HepG2 (cell line): ENCODE data around the gene KLHL3. TPM values are rescaled to one million over a fixed set of nuclear protein-coding genes. Genes with fewer than 3 reads are reported as not detected.

Experiments
- ATAC-seq: fragments of 200-7000 bp; cut with Tn5 transposase; 3 replicates; pipeline ENCODE4 v1.9.1; 2020; ENCODE audit warnings: mild to moderate bottlenecking, moderate library complexity
- BruUV-seq: library from RNA; stranded (reverse); fragments of 400-500 nt; replicated peaks from 2 replicates; lab custom pipeline; 2021; lab: Mats Ljungman, UMichigan
- CTCF ChIA-PET: fragments of 300-600 bp; formaldehyde crosslinking; extraction: SDS; loops from one replicate; lab custom pipeline; 2021; ENCODE audit warnings: low total read pairs, inconsistent platforms, low intra/inter-chr PET ratio; lab: Yijun Ruan, JAX
- POLR2A ChIA-PET: fragments of 350-600 bp; sonication (Branson Sonifier 250); formaldehyde crosslinking; loops from one replicate; lab custom pipeline; 2020; ENCODE audit warnings: antibody characterized with exemption, inconsistent platforms; lab: Yijun Ruan, JAX
- DNase-seq: peaks from one replicate; pipeline ENCODE4 v3.0.0-alpha.2; 2015; ENCODE audit warnings: low spot score
- FAIRE-seq: peaks from 3 replicates; lab custom pipeline; 2011; peaks lifted over from hg19 to GRCh38; lab: Jason Lieb, UNC
- H2AFZ ChIP-seq: one replicate; pipeline ENCODE4 v1.6.1; 2011; ENCODE audit warnings: low read length, inconsistent platforms
- H3K27ac ChIP-seq: fragments of 300-600 bp; 3 replicates; pipeline ENCODE4 v1.8.0; 2011; ENCODE audit warnings: mixed run types, mild to moderate bottlenecking, mixed read lengths, low read length, inconsistent platforms; ENCODE audit not compliant: insufficient read depth; ENCODE audit errors: extremely low read length
- H3K27me3 ChIP-seq, 2 experiments: fragments of 200-600 bp in 1 of 2; 2 replicates in 1 of 2; 3 replicates in 1 of 2; pipeline versions ENCODE4 v1.6.0 to v1.8.0; 2011; ENCODE audit warnings: low read length in 2 of 2, mild to moderate bottlenecking in 2 of 2, moderate library complexity in 2 of 2, inconsistent platforms in 1 of 2; ENCODE audit not compliant: insufficient read depth in 2 of 2, control insufficient read depth in 1 of 2
- H3K36me3 ChIP-seq, 2 experiments: fragments of 200-600 bp in 1 of 2; replicated peaks in 1 of 2; 2 replicates in 1 of 2; 3 replicates in 1 of 2; pipeline versions ENCODE4 v1.5.1 to v1.8.0; 2011; ENCODE audit warnings: low read length in 2 of 2, inconsistent platforms in 1 of 2; ENCODE audit not compliant: insufficient read depth in 2 of 2, control insufficient read depth in 1 of 2
- H3K4me1 ChIP-seq: 2 replicates; pipeline ENCODE4 v1.5.1; 2012; ENCODE audit warnings: low read length, inconsistent platforms; ENCODE audit not compliant: insufficient read depth
- H3K4me2 ChIP-seq: 2 replicates; pipeline ENCODE4 v1.6.0; 2011; ENCODE audit warnings: low read depth, low read length, inconsistent platforms
- H3K4me3 ChIP-seq, 3 experiments: fragments of 200-600 bp in 1 of 3; sonication (generic), shearing (Covaris generic) in 1 of 3; replicated peaks in 1 of 3; 2 replicates each; pipeline ENCODE4 v1.5.1; 2011 to 2016; ENCODE audit warnings: low read length in 3 of 3, inconsistent platforms in 2 of 3, low read depth in 2 of 3, mild to moderate bottlenecking in 2 of 3, control low read depth in 1 of 3, mixed read lengths in 1 of 3; ENCODE audit not compliant: insufficient read depth in 1 of 3
- H3K79me2 ChIP-seq: one replicate; pipeline ENCODE4 v1.6.1; 2011; ENCODE audit warnings: low read length, inconsistent platforms; ENCODE audit not compliant: insufficient read depth
- H3K9ac ChIP-seq: 2 replicates; pipeline ENCODE4 v1.6.0; 2011; ENCODE audit warnings: mild to moderate bottlenecking, low read depth, low read length, inconsistent platforms; ENCODE audit not compliant: insufficient read depth
- H3K9me3 ChIP-seq: 2 replicates; pipeline ENCODE4 v1.5.1; 2012; ENCODE audit warnings: mild to moderate bottlenecking, low read length
- H4K20me1 ChIP-seq: 2 replicates; pipeline ENCODE4 v1.6.0; 2011; ENCODE audit warnings: inconsistent platforms, mild to moderate bottlenecking, low read length, moderate library complexity; ENCODE audit not compliant: insufficient read depth
- AHR ChIP-seq: IDR thresholded peaks from 2 replicates; pipeline ENCODE4 v1.6.1; 2018; ENCODE audit warnings: missing genetic modification reagents, missing compliant biosample characterization
- CERS6 ChIP-seq: sonication (generic); formaldehyde crosslinking; IDR thresholded peaks from 2 replicates; pipeline ENCODE4 v1.5.0; 2020; ENCODE audit warnings: missing genetic modification reagents
- DBP ChIP-seq: sonication (generic); formaldehyde crosslinking; IDR thresholded peaks from 2 replicates; pipeline ENCODE4 v1.4.0; 2020; ENCODE audit warnings: missing genetic modification reagents; ENCODE audit errors: not compliant biosample characterization
- FLYWCH1 ChIP-seq: sonication (generic); formaldehyde crosslinking; IDR thresholded peaks from 2 replicates; pipeline ENCODE4 v1.8.1; 2023; ENCODE audit warnings: mild to moderate bottlenecking, missing genetic modification reagents
- FOXM1 ChIP-seq: sonication (generic); formaldehyde crosslinking; IDR thresholded peaks from 2 replicates; pipeline ENCODE4 v1.5.0; 2020; ENCODE audit warnings: missing genetic modification reagents
- HMG20A ChIP-seq: IDR thresholded peaks from 2 replicates; pipeline ENCODE4 v1.6.1; 2016; ENCODE audit warnings: borderline replicate concordance
- KDM4B ChIP-seq: sonication (generic); formaldehyde crosslinking; IDR thresholded peaks from 2 replicates; pipeline ENCODE4 v1.4.0; 2020; ENCODE audit warnings: missing genetic modification reagents
- MXD1 ChIP-seq: sonication (generic); formaldehyde crosslinking; IDR thresholded peaks from 2 replicates; pipeline ENCODE4 v1.4.0; 2020; ENCODE audit warnings: mild to moderate bottlenecking, missing genetic modification reagents
- SP2 ChIP-seq: sonication (generic); formaldehyde crosslinking; IDR thresholded peaks from 2 replicates; pipeline ENCODE4 v1.5.1; 2020; ENCODE audit warnings: mild to moderate bottlenecking, missing genetic modification reagents
- ZNF225 ChIP-seq: sonication (generic); formaldehyde crosslinking; IDR thresholded peaks from 2 replicates; pipeline ENCODE4 v1.4.0; 2020; ENCODE audit warnings: mild to moderate bottlenecking, missing genetic modification reagents
- ZNF513 ChIP-seq: sonication (generic); formaldehyde crosslinking; conservative IDR thresholded peaks from 2 replicates; pipeline ENCODE4 v1.5.0; 2020; ENCODE audit warnings: missing genetic modification reagents
- ZNF619 ChIP-seq: sonication (generic); formaldehyde crosslinking; IDR thresholded peaks from 2 replicates; pipeline ENCODE4 v1.4.0; 2020; ENCODE audit warnings: mild to moderate bottlenecking, missing genetic modification reagents
- ZNF720 ChIP-seq: sonication (generic); formaldehyde crosslinking; IDR thresholded peaks from 2 replicates; pipeline ENCODE4 v1.4.0; 2020; ENCODE audit warnings: missing genetic modification reagents
- ZNF883 ChIP-seq: sonication (generic); formaldehyde crosslinking; IDR thresholded peaks from 2 replicates; pipeline ENCODE4 v1.5.1; 2020; ENCODE audit warnings: mild to moderate bottlenecking, missing genetic modification reagents; ENCODE audit errors: not compliant biosample characterization
- ZSCAN5A ChIP-seq: sonication (generic); formaldehyde crosslinking; IDR thresholded peaks from 2 replicates; pipeline ENCODE4 v1.8.0; 2022; ENCODE audit warnings: mild to moderate bottlenecking, missing genetic modification reagents, borderline replicate concordance
- WGBS: methylation state at CpG from one replicate; pipeline ENCODE4 v1.1.6; 2017; ENCODE audit warnings: low lambda C conversion rate; 5-methylcytosine and 5-hydroxymethylcytosine counted together
- in situ Hi-C: cut with HindIII; loops from 2 replicates; pipeline ENCODE4 v1.10.0; 2017; ENCODE audit warnings: low pct_unique_long_range_greater_than_20kb; ENCODE audit not compliant: extremely low pct_ligation_motif_present
- intact Hi-C: fragments of 100-400 bp; cut with micrococcal nuclease; formaldehyde crosslinking; loops from one replicate; pipeline ENCODE4 v1.10.0; 2022; ENCODE audit not compliant: unreplicated experiment
- polyA plus RNA-seq, 8 experiments: library from polyadenylated mRNA; depleted of rRNA in 3 of 8; stranded (reverse) in 7 of 8; unstranded in 1 of 8; fragments of >200 nt; fragmentation: Illumina TruSeq in 4 of 8; extraction: Trizol in 4 of 8; gene quantifications; 2 replicates each; pipeline versions ENCODE4 v1.2.1 to v1.2.3, GENCODE V29; 2011 to 2016; ENCODE audit warnings: low read depth in 4 of 8, missing spikeins in 1 of 8, mixed read lengths in 1 of 8; ENCODE audit not compliant: insufficient read depth in 1 of 8
- total RNA-seq, 5 experiments: library from RNA; depleted of rRNA; stranded (reverse); fragments of >200 nt; fragmentation: Illumina TruSeq; extraction: Trizol; gene quantifications; 2 replicates each; pipeline ENCODE4 v1.2.3, GENCODE V29; 2016; ENCODE audit warnings: low read depth in 1 of 5
- TF ChIP-seq, protein P1 (sequence below): sonication (generic); formaldehyde crosslinking; IDR thresholded peaks from 2 replicates; pipeline ENCODE4 v1.4.0; 2020; ENCODE audit warnings: missing genetic modification reagents

Gene KLHL3
- total and polyA plus RNA-seq, 2 of the 13 experiments (the other 11 are each of a cell fraction or from before 2014, with no cell fraction given) = 0.02 to 0.08 TPM

- no peak overlapping the region for H3K4me2 ChIP-seq
- peaks cover 2 to 21% of the 10 kb centered on the region in 2 experiments; a peak in 2 of 5 replicates for H3K27me3 ChIP-seq
- H3K4me3 ChIP-seq = no peak overlapping the region
- BruUV-seq = no TSS peak
- DNase-seq (no peak), ATAC-seq (no peak), FAIRE-seq (no peak)
- H3K36me3 ChIP-seq = no peaks in the 10 kb centered on the region
- in situ Hi-C loops = no loop called here
- no peak overlapping the region for H3K9ac ChIP-seq
- 0% methylated on average over 4 of the region's 4 CpGs for WGBS
- ChIA-PET POLR2A (no interaction called here), CTCF (no interaction called here)
- intact Hi-C loops = no loop called here
- H3K9me3 ChIP-seq = no peaks in the 10 kb centered on the region
- TF ChIP-seq AHR (CRISPR knock-in tag) = no peak
- no peak for TF ChIP-seq ZNF720 (CRISPR knock-in tag)
- TF ChIP-seq, protein P1, sequence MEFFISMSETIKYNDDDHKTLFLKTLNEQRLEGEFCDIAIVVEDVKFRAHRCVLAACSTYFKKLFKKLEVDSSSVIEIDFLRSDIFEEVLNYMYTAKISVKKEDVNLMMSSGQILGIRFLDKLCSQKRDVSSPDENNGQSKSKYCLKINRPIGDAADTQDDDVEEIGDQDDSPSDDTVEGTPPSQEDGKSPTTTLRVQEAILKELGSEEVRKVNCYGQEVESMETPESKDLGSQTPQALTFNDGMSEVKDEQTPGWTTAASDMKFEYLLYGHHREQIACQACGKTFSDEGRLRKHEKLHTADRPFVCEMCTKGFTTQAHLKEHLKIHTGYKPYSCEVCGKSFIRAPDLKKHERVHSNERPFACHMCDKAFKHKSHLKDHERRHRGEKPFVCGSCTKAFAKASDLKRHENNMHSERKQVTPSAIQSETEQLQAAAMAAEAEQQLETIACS (CRISPR knock-in tag) = no peak
- TF ChIP-seq ZNF619 (CRISPR knock-in tag) = no peak
- TF ChIP-seq CERS6 (CRISPR knock-in tag) = no peak
- TF ChIP-seq ZNF513 (CRISPR knock-in tag) = no peak
- no peak for TF ChIP-seq DBP (CRISPR knock-in tag)
- no peak for TF ChIP-seq FLYWCH1 (CRISPR knock-in tag)
- TF ChIP-seq KDM4B = no peak
- no peak for TF ChIP-seq HMG20A (CRISPR knock-in tag)
- TF ChIP-seq ZNF883 (CRISPR knock-in tag) = no peak
- no peak for TF ChIP-seq MXD1 (CRISPR knock-in tag)
- TF ChIP-seq ZNF225 = no peak
- TF ChIP-seq SP2 (CRISPR knock-in tag) = no peak
- TF ChIP-seq ZSCAN5A = no peak
- TF ChIP-seq FOXM1 (CRISPR knock-in tag) = no peak
- H3K27ac ChIP-seq = no peak overlapping the region
- H3K4me1 ChIP-seq = no peaks in the 10 kb centered on the region
- H3K79me2 ChIP-seq = no peaks in the 10 kb centered on the region
- no peaks in the 10 kb centered on the region for H4K20me1 ChIP-seq
- H2AFZ ChIP-seq = no peak overlapping the region
Measured at GRCh38 chr5:137595396-137596079, 140.4 kb downstream of the KLHL3 start.
